Activated naive CD4-positive, alpha-beta T cell treated with anti-CD3 and anti-CD28 coated beads, Interleukin-2, amount 10 ng/mL, durations not matched to agents 7 days and 5 days (primary cell): ENCODE data around the gene ARL4C.
"Not testable (repeated sequence)": the region's sequence is repeated elsewhere in the genome, so short reads cannot be mapped to it uniquely, and the experiment has no call there.

ENCODE experiments used
- CTCF ChIA-PET: fragments of 350-600 bp; sonication (Branson Sonifier 250); formaldehyde crosslinking; loops from one replicate; lab custom pipeline; 2021; ENCODE audit warnings: antibody characterized with exemption; lab: Charles Lee
- DNase-seq: peaks from one replicate; pipeline ENCODE4 v3.0.0-alpha.2; 2020
- H3K27ac Mint-ChIP-seq: one replicate; pipeline ENCODE4 v1.8.0; 2021; ENCODE audit warnings: mild to moderate bottlenecking, moderate library complexity, mixed read lengths
- H3K27me3 Mint-ChIP-seq: one replicate; pipeline ENCODE4 v1.8.0; 2021; ENCODE audit warnings: mild to moderate bottlenecking, mixed read lengths
- H3K36me3 Mint-ChIP-seq: one replicate; pipeline ENCODE4 v1.8.0; 2021; ENCODE audit warnings: mixed read lengths
- H3K4me1 Mint-ChIP-seq: one replicate; pipeline ENCODE4 v1.8.0; 2021; ENCODE audit warnings: mixed read lengths
- H3K4me3 Mint-ChIP-seq: one replicate; pipeline ENCODE4 v1.8.0; 2021; ENCODE audit warnings: mild to moderate bottlenecking, moderate library complexity, mixed read lengths
- H3K9me3 Mint-ChIP-seq: one replicate; pipeline ENCODE4 v1.8.0; 2021; ENCODE audit warnings: mixed read lengths

The ARL4C gene

DNA sequence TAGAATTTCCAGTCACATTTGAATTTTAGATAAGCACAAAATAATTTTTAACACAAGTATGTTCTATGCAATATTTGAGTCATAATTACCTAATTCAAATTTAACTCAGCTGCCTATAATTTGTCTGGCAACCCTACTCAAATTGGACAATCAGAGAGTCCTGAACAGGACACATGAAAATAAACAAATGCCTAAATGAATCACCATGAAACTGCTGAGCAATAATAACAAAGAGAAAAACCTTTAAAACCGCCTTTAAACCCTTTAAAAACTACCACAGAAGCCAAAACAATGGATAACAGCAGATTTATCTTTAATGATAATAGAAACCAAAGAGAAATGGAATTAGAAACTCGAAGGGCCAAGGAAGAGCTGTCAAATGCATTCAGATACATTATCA lies 39.5 kb downstream of the ARL4C start:
- Mint-ChIP-seq H3K27me3 (no peaks in the 10 kb centered on the region), H3K4me1 (peaks cover 69% of the 10 kb centered on the region), H3K4me3 (no peak overlapping the region), H3K9me3 (peaks cover 28% of the 10 kb centered on the region), H3K27ac (peak overlapping the region; percentile 16), H3K36me3 (peaks cover 51% of the 10 kb centered on the region)
- DNase-seq = no peak
- CTCF ChIA-PET = interaction anchor here (1.4 kb wide), 1 partner anchor 166 kb away, joined by 4 read pairs; no protein-coding TSS in a partner anchor

DNA sequence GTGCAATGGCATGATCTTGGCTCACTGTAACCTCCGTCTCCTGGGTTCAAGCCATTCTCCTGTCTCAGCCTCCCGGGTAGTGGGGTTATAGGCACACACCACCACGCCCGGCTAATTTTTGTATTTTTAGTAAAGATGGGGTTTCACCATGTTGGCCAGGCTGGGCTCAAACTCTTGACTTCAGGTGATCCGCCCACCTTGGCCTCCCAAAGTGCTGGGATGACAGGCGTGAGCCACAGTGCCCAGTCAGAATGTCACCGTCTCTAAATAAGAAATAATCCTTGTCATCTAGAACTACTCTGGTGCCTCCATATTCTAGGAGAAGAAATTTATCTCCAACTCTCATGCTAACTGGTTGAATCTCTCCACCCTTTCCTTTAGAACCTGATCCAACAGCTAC lies 41.6 kb downstream of the ARL4C start:
- DNase-seq, H3K27me3 Mint-ChIP-seq: not testable (repeated sequence)
- Mint-ChIP-seq H3K27ac (peak overlapping the region; percentile 94), H3K4me3 (peak overlapping the region; percentile 85), H3K36me3 (peaks cover 69% of the 10 kb centered on the region), H3K9me3 (peaks cover 27% of the 10 kb centered on the region), H3K4me1 (peaks cover 74% of the 10 kb centered on the region)
- CTCF ChIA-PET = interaction anchor here (1.2 to 2.2 kb wide), 7 partner anchors 9 to 165 kb away, joined by 4 to 13 read pairs (median 5); no protein-coding TSS in a partner anchor

DNA sequence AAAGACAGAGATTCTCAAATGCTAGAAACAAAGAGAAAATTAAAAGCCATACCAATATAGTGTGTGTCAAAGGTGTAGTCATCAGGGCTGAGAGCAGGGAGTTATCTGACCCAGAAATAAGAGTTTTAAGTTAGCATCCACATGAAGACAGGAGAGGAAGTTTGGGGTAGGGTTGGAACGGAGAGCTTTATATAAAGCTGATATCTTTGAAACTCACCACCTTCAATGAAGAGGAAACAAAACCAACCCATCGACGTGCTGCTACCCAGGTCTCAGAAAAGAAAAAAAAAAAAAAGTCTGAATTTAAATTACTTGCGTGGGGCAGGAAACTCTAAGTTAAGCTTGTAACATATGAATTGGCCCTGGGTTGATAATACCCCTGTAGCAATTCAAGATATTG lies 42.4 kb downstream of the ARL4C start:
- CTCF ChIA-PET = interaction anchor here (0.6 to 2.6 kb wide), 15 partner anchors 8 to 164 kb away, joined by 3 to 13 read pairs (median 5); no protein-coding TSS in a partner anchor
- peaks cover 75% of the 10 kb centered on the region for H3K4me1 Mint-ChIP-seq
- DNase-seq = peak; percentile 51
- H3K27ac Mint-ChIP-seq = peak overlapping the region; percentile 94
- H3K9me3 Mint-ChIP-seq = peaks cover 29% of the 10 kb centered on the region
- peaks cover 72% of the 10 kb centered on the region for H3K36me3 Mint-ChIP-seq
- H3K4me3 Mint-ChIP-seq = peak overlapping the region; percentile 85
- no peaks in the 10 kb centered on the region for H3K27me3 Mint-ChIP-seq

DNA sequence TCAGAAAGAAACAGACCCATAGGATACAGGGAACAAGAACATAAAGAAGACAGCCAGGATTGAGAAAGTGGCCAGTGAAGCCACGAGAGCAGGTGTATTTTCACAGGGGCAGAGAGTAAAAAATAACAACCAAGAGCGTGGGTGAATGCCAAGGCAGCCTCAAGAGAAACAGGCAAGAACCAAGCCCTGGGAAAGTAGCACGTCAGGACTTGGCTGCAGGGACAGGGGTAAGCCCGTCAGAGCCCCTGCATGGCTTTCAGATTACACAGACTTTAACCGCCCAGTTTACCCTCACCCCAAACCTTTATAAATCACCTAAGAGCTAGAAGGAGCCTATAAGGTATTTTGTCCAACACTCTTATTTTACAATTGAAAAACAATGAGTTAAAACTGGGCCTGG lies 43.7 kb downstream of the ARL4C start:
- Mint-ChIP-seq H3K27me3 (no peaks in the 10 kb centered on the region), H3K4me3 (peak overlapping the region; percentile 85), H3K27ac (peak overlapping the region; percentile 94), H3K36me3 (peaks cover 76% of the 10 kb centered on the region), H3K9me3 (peaks cover 28% of the 10 kb centered on the region), H3K4me1 (peaks cover 77% of the 10 kb centered on the region)
- CTCF ChIA-PET = interaction anchor here (1.3 to 2.6 kb wide), 7 partner anchors 8 to 165 kb away, joined by 3 to 13 read pairs (median 6); no protein-coding TSS in a partner anchor
- peak; percentile 55 for DNase-seq

DNA sequence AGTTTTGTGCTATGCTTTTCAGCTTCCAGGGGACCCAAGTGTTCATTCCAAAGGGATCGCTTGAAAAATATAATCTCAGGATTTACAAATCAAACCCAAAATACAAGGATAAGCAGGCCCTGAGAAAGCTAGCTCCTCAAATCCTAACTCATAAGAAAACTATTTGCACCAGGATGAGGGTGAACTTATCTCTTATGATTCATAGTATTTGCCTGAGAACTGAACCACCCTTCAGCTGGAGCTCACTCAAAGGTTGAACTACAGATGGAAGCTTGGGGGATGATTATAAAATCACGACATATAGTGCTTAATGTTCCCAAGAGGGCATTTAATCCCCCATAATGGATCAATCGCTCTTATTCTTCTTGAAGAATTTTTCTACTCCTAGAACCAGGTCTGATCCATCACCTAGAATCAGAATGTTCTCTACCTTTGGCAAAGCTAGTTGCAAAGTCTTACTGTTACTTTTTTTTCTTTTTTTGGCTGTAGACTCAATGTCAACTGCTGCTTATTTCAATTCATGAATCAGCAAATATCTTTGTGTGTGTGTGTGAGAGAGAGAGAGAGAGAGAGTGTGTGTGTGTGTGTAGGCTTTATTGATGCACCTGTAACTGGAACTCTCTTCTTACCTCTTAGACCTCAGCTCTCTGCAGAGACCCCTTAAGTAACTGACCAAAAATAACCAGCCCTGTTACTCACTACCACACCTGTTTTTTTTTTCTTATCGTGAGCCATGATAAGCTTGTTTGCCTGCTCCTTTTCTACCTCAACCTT lies 44.8 kb downstream of the ARL4C start:
- Mint-ChIP-seq H3K36me3 (peaks cover 76% of the 10 kb centered on the region), H3K4me1 (peaks cover 85% of the 10 kb centered on the region), H3K4me3 (peak overlapping the region; percentile 85), H3K27ac (peak overlapping the region; percentile 94), H3K27me3 (no peaks in the 10 kb centered on the region), H3K9me3 (peaks cover 25% of the 10 kb centered on the region)
- CTCF ChIA-PET = interaction anchor here (0.7 to 2.6 kb wide), 9 partner anchors 9 to 164 kb away, joined by 3 to 7 read pairs (median 4); no protein-coding TSS in a partner anchor
- no peak for DNase-seq

DNA sequence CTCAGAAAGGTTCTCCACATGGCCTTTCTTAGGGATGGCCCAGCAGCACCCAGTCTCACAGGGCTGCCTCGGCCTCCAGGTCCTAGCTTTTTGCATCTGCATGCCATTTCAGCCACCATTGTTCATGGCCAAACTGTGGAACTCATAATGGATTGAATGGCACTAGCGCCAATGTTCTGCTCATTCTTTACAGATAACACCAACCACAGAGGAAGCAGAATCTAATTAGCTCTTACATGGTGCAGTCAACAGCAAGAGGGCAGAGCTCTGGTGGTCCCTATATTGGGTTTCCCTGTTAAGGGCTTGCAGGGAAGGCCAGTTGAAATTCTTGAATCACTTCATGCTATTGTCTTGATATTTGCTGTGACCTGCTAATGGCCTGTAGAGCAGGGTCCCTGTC lies 45.6 kb downstream of the ARL4C start:
- peak overlapping the region; percentile 85 for H3K4me3 Mint-ChIP-seq
- CTCF ChIA-PET = interaction anchor here (1.1 to 2.1 kb wide), 3 partner anchors 25 to 163 kb away, joined by 4 to 6 read pairs (median 4); no protein-coding TSS in a partner anchor
- peaks cover 85% of the 10 kb centered on the region for H3K4me1 Mint-ChIP-seq
- no peak for DNase-seq
- peaks cover 80% of the 10 kb centered on the region for H3K36me3 Mint-ChIP-seq
- peak overlapping the region; percentile 94 for H3K27ac Mint-ChIP-seq
- H3K9me3 Mint-ChIP-seq = peaks cover 24% of the 10 kb centered on the region
- no peaks in the 10 kb centered on the region for H3K27me3 Mint-ChIP-seq

DNA sequence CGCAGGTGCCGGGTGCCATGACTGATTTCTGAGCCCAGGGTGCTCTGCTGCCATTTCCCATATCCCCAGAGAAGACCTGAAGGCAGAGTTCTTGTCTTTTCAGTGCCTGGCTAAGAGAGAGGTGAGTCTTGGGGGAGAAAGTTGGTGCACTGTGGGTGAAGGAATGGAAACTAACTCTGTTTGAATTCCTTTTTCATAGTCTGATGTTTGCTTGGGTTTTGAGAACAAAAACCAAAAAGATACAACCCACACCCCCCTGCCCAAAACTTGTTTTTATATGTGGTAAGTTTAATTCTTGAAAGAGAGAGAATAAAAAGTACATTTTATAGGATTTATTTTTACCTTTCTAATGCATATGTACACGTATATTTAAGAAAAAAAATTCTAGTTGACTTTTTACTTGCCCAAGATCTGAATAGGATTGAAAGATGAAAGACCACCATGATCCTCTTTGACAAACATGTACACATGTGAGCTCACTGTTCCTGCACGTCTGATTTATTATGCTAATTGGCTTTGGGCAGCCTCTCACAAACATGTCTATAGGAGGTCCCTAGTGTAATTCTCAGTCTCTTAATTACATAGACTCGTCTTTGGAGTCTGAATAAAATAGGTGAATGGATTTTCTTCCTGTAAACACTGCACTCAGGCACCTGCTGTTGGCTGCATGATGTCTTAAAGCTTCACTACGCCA lies 46.3 kb downstream of the ARL4C start:
- DNase-seq = no peak
- Mint-ChIP-seq H3K4me3 (peak overlapping the region; percentile 85), H3K4me1 (peaks cover 86% of the 10 kb centered on the region), H3K36me3 (peaks cover 81% of the 10 kb centered on the region), H3K27me3 (no peaks in the 10 kb centered on the region), H3K9me3 (peaks cover 26% of the 10 kb centered on the region), H3K27ac (peak overlapping the region; percentile 94)
- CTCF ChIA-PET = interaction anchor here (1.1 to 1.3 kb wide), 2 partner anchors 25 to 161 kb away, joined by 4 to 5 read pairs; no protein-coding TSS in a partner anchor

DNA sequence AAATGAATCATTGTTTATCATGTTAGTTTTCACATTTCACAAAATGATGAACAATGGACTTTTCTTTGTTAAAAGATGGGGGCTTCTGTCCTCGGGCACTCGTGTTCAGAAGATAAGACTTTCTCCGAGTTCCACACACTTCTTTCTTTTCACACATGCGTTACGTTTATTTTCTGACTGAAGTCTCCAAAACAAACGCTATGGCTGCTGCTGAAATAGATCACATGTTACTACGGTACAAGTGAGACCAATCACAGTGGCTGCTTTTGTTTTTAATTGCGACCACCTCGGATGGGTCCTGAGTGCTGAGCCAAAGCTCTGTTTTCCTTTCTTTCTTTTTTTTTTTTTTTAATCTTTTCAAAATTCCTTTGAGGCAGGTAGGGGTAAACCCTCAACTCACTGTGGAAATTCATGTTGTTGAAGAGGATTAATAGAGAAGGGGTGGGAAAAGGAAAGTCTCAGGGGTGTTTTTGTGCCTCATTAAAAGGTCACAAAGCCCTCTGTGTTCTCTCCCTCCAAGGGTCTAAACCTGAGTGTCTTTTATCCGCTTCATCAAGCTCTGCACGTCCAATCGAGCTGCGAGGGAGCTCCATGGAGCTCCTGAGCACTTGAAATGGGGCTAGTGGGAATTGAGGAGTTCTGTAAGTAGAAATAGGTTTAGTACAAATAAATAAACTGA lies 48.2 kb downstream of the ARL4C start:
- CTCF ChIA-PET = interaction anchor here (2.8 kb wide), 1 partner anchor 160 kb away, joined by 15 read pairs; no protein-coding TSS in a partner anchor
- peaks cover 89% of the 10 kb centered on the region for H3K36me3 Mint-ChIP-seq
- no peak for DNase-seq
- peak overlapping the region; percentile 99 for H3K27ac Mint-ChIP-seq
- no peaks in the 10 kb centered on the region for H3K27me3 Mint-ChIP-seq
- H3K9me3 Mint-ChIP-seq = peaks cover 36% of the 10 kb centered on the region
- H3K4me1 Mint-ChIP-seq = peaks cover 92% of the 10 kb centered on the region
- H3K4me3 Mint-ChIP-seq = peak overlapping the region; percentile 18

DNA sequence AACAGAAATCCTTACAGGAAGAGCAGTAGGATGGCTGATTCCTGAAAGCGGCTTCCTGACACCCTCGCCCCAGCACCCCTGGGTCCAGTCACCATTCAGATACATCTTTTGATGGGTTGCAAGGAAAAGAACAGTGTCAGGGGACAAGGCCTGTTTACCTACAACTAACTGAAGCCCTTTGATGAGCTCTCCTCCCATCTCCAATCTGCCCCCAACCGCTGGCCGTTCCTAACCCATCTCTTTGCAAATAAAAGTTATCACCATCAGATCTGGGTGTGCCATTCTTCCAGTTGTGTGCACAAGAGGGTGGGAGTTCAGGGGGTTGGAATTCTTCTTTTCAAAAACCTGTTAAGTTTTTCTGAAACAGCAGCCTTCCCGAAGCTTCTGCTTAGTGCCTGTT lies 48.9 kb downstream of the ARL4C start:
- CTCF ChIA-PET = interaction anchor here (2.1 to 2.8 kb wide), 2 partner anchors 35 to 159 kb away, joined by 12 to 15 read pairs; no protein-coding TSS in a partner anchor
- H3K27me3 Mint-ChIP-seq = no peaks in the 10 kb centered on the region
- no peak for DNase-seq
- peak overlapping the region; percentile 18 for H3K4me3 Mint-ChIP-seq
- peaks cover 42% of the 10 kb centered on the region for H3K9me3 Mint-ChIP-seq
- H3K4me1 Mint-ChIP-seq = peaks cover 96% of the 10 kb centered on the region
- peaks cover 88% of the 10 kb centered on the region for H3K36me3 Mint-ChIP-seq
- peak overlapping the region; percentile 99 for H3K27ac Mint-ChIP-seq

DNA sequence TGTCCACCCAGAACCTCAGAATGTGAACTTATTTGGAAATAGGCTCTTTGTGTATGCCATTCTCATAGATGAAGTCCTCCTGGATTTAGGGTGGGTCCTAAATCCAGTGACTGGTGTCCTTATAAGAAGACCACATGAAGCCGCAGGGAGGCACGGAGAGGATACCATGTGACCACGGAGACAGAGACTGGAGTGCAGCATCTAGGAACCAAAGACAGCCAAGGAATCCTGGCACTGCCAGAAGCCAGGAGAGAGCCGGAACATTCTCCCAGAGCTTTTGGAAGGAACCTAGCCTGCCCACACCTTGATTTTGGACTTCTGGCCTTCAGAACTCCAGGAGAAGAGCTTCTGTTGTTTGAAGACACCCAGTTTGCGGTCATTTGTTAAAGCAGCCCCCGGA lies 49.7 kb downstream of the ARL4C start:
- DNase-seq = no peak
- peak overlapping the region; percentile 64 for H3K4me3 Mint-ChIP-seq
- H3K9me3 Mint-ChIP-seq = peaks cover 46% of the 10 kb centered on the region
- H3K27me3 Mint-ChIP-seq = no peaks in the 10 kb centered on the region
- H3K27ac Mint-ChIP-seq = peak overlapping the region; percentile 99
- peaks cover 96% of the 10 kb centered on the region for H3K4me1 Mint-ChIP-seq
- CTCF ChIA-PET = interaction anchor here (1.3 to 2.8 kb wide), 3 partner anchors 36 to 158 kb away, joined by 4 to 15 read pairs (median 12); no protein-coding TSS in a partner anchor
- H3K36me3 Mint-ChIP-seq = peaks cover 87% of the 10 kb centered on the region

DNA sequence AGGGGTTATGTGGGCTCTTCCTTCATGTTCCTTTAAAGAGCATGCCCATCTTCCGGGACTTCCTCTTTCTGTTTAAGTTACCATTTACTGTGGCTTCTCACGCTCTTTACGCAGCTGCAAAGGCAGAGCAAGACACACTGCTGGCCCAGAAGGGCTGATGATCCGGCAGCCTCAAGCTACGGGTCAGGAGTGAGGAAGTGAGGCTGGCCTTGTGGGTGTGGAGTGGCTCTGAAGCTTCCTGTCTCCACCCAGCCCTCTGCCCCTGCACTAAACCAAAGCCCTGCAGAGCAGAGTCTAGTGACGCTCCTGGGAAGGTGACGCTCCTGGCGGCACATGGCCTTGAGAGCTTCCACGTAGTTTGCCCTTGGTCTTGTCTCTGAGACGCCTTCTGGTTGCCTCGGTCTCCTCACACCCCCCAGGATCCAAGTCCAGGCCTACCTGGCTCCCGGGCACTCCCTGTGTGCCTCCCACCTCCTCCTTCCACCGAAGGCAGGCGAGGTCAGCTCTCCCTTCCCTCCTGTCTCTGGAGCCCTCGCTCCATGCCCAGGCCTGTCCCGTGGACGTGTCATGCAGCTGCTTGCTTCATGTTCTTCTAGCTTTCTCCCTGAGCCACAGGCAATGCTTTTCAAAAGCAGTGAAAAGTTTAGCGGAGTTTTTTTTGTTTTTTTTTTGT lies 50.3 kb downstream of the ARL4C start:
- H3K27me3 Mint-ChIP-seq = no peaks in the 10 kb centered on the region
- peaks cover 50% of the 10 kb centered on the region for H3K9me3 Mint-ChIP-seq
- peak overlapping the region; percentile 99 for H3K27ac Mint-ChIP-seq
- peaks cover 94% of the 10 kb centered on the region for H3K4me1 Mint-ChIP-seq
- H3K36me3 Mint-ChIP-seq = peaks cover 84% of the 10 kb centered on the region
- CTCF ChIA-PET = interaction anchor here (0.6 to 2.8 kb wide), 8 partner anchors 8 to 158 kb away, joined by 3 to 15 read pairs (median 4); no protein-coding TSS in a partner anchor
- peak overlapping the region; percentile 64 for H3K4me3 Mint-ChIP-seq
- peak; percentile 91 for DNase-seq

DNA sequence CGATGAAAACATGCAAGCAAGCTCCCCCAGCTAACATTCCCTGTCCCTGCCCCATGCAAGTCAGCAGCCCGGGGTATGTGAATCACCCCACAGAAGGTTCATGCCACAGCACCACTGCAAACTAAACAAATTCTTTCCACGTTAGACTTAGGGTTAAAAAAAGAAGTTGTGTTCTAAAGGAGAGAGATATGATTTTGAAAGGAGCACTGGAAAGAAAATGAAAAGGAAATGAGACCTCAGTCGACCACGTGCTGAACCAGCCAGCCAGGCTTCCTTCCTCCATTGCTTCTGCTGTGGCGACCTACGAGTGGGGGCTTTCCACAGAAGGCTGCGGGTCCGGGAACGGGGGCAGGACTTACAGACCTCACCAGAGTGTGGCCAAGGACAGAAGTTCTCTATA lies 52.0 kb downstream of the ARL4C start:
- CTCF ChIA-PET = interaction anchor here (0.6 to 1.8 kb wide), 4 partner anchors 12 to 311 kb away, joined by 3 to 6 read pairs (median 4); no protein-coding TSS in a partner anchor
- peak; percentile 73 for DNase-seq
- Mint-ChIP-seq H3K4me3 (peak overlapping the region; percentile 27), H3K27me3 (no peaks in the 10 kb centered on the region), H3K9me3 (peaks cover 51% of the 10 kb centered on the region), H3K27ac (peak overlapping the region; percentile 86), H3K4me1 (peaks cover 90% of the 10 kb centered on the region), H3K36me3 (peaks cover 75% of the 10 kb centered on the region)

DNA sequence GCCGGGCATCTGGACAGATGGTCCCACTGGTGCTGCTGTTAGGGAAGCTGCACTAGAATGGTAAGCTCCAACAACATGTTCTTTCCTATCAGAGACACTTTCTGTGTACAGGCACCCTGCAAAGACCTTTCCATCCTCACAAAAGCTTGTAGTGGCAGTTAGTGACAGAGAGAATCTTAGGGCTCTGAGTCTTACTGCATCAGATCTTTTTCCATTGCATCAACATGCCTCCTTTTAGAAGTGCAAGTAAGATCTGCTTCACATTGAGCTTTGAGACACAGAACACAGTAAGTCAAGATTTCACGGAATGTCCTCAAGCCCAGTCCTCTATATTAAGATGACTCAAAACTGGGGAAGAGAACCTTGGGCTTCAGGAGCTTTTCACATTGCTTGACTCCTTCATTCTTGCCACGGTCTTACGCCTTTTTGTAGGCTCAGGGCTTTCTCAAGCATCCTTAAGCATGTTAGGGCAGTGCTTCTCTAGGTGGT lies 52.6 kb downstream of the ARL4C start:
- H3K36me3 Mint-ChIP-seq = peaks cover 70% of the 10 kb centered on the region
- H3K27me3 Mint-ChIP-seq = no peaks in the 10 kb centered on the region
- no peak for DNase-seq
- H3K9me3 Mint-ChIP-seq = peaks cover 50% of the 10 kb centered on the region
- no peak overlapping the region for H3K4me3 Mint-ChIP-seq
- H3K4me1 Mint-ChIP-seq = peaks cover 91% of the 10 kb centered on the region
- peak overlapping the region; percentile 86 for H3K27ac Mint-ChIP-seq
- CTCF ChIA-PET = interaction anchor here (0.6 to 1.8 kb wide), 4 partner anchors 11 to 154 kb away, joined by 3 to 6 read pairs (median 4); no protein-coding TSS in a partner anchor
